ENCODE results near the gene MGAT3.

The MGAT3 gene

GRCh38 chr22:39414377-39414776 lies 42.4 kb upstream of the MGAT3 start:
- H3K4me3 ChIP-seq (ENCODE audit: low read depth, low read length): no peak overlapping the region
- no peak for TF ChIP-seq CTCF (IDR thresholded peaks at IDR 0.05; ENCODE audit: insufficient read depth, low read depth, low read length, missing control alignments)
- no peak for DNase-seq (ENCODE audit: low read depth)

DNA sequence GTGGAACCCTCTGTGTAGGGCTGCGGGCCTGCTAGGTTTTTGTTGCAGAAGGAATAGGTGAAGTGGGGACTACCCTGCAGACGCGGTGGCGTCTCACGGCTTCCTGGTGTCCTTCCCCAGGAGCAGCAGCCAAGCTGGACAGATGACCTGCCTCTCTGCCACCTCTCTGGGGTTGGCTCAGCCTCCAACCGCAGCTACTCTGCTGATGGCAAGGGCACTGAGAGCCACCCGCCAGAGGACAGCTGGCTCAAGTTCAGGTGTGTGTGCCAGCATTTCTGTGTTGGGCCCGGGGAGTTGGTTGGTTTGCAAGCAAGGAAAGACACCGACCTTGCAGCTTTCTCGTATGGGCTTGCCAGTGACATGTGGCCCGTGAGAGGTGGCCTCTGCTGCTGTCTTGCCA lies 41.9 kb upstream of the MGAT3 start:
- H3K4me3 ChIP-seq (ENCODE audit: low read depth, low read length): no peak overlapping the region
- no peak for DNase-seq (ENCODE audit: low read depth)
- TF ChIP-seq CTCF (IDR thresholded peaks at IDR 0.05; ENCODE audit: insufficient read depth, low read depth, low read length, missing control alignments): no peak

DNA sequence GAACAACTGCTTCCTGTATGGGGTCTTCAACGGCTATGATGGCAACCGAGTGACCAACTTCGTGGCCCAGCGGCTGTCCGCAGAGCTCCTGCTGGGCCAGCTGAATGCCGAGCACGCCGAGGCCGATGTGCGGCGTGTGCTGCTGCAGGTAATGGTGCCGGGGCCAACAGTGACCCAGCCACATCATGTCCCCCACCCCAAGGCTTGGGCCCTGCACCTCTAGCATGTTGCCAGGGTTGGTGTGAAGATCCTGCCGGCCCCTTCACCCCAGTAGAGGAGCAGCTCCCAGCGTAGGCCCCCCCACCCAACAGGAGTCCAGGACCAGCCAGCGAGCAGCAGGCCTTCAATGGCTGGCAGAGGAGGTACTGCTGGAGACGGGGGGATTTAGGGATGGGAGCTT lies 41.3 kb upstream of the MGAT3 start:
- no peak overlapping the region for H3K4me3 ChIP-seq (ENCODE audit: low read depth, low read length)

DNA sequence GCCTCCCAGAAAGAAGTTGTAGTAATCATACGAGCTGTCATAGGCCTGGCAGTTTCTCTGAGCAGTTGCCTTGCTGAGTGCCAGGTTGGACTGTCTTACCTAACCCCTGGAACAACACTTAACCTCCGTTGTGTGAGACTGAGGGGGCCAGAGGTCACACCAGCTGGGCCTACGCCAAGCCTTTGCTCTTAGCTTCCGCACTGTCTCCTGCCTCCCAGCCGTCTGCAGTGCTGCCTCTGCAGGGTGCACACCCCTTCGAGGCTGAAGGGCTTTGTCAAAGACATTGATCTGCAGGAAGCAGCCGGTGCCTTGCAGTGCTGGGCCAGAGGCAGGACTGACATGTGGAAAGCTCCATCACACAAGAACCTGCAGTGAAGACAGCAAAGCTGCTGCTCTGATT lies 40.5 kb upstream of the MGAT3 start:
- DNase-seq (ENCODE audit: low read depth): no peak
- no peak overlapping the region for H3K4me3 ChIP-seq (ENCODE audit: low read depth, low read length)
- no peak for TF ChIP-seq CTCF (IDR thresholded peaks at IDR 0.05; ENCODE audit: insufficient read depth, low read depth, low read length, missing control alignments)

More for the DNA sequence above, 41.3 kb upstream of the MGAT3 start:
- no peak for DNase-seq (ENCODE audit: low read depth)
- no peak for TF ChIP-seq CTCF (IDR thresholded peaks at IDR 0.05; ENCODE audit: insufficient read depth, low read depth, low read length, missing control alignments)

DNA sequence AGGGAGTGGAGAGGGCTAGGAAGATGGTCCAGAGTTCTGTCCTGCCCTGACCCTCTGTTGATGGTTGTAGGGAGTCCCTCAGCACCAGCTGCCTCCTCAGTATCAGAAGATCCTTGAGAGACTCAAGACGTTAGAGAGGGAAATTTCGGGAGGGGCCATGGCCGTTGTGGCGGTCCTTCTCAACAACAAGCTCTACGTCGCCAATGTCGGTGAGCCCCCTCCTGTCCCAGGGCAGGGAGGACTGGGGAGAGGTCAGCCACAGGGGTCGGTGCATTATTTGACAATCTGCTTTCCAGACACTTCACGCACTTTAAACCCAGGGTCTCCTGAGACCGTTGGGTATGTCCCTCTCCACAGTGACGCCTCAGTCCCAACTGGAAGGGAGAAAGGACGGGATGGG lies 39.2 kb upstream of the MGAT3 start:
- DNase-seq (ENCODE audit: low read depth): no peak
- no peak for TF ChIP-seq CTCF (IDR thresholded peaks at IDR 0.05; ENCODE audit: insufficient read depth, low read depth, low read length, missing control alignments)

GRCh38 chr22:39418696-39419095 lies 38.1 kb upstream of the MGAT3 start:
- no peak for TF ChIP-seq CTCF (IDR thresholded peaks at IDR 0.05; ENCODE audit: insufficient read depth, low read depth, low read length, missing control alignments)
- no peak for DNase-seq (ENCODE audit: low read depth)
- no peak overlapping the region for H3K4me3 ChIP-seq (ENCODE audit: low read depth, low read length)

More for the DNA sequence above, 39.2 kb upstream of the MGAT3 start:
- no peak overlapping the region for H3K4me3 ChIP-seq (ENCODE audit: low read depth, low read length)

DNA sequence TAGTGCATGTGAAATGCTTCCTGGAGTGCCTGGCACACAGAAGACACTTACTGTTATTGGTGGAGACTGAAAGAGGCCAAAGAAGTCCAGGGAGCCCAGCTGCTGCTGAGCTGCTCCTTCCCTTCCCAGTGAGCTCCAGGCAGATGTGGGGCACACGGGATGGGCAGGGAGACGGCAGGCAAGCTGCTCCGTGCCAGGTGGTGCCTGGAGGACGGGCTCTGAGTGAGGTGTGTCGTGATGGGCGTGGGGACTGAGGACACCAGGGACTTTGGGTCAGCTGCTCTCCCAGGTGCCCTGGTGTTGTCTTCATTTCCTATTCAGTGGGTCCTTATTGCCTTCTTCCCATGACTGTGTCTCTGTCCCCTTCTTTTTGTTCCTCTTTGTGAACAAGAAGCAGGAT lies 37.7 kb upstream of the MGAT3 start:
- no peak overlapping the region for H3K4me3 ChIP-seq (ENCODE audit: low read depth, low read length)

More for the DNA sequence above, 37.7 kb upstream of the MGAT3 start:
- no peak for TF ChIP-seq CTCF (IDR thresholded peaks at IDR 0.05; ENCODE audit: insufficient read depth, low read depth, low read length, missing control alignments)
- no peak for DNase-seq (ENCODE audit: low read depth)

Measured in GM12865 (cell line).